ENCODE results near the gene TRMT10B.
A peak's percentile ranks its signal among the peaks of the same experiment; 100 is the strongest.

Gene TRMT10B

DNA sequence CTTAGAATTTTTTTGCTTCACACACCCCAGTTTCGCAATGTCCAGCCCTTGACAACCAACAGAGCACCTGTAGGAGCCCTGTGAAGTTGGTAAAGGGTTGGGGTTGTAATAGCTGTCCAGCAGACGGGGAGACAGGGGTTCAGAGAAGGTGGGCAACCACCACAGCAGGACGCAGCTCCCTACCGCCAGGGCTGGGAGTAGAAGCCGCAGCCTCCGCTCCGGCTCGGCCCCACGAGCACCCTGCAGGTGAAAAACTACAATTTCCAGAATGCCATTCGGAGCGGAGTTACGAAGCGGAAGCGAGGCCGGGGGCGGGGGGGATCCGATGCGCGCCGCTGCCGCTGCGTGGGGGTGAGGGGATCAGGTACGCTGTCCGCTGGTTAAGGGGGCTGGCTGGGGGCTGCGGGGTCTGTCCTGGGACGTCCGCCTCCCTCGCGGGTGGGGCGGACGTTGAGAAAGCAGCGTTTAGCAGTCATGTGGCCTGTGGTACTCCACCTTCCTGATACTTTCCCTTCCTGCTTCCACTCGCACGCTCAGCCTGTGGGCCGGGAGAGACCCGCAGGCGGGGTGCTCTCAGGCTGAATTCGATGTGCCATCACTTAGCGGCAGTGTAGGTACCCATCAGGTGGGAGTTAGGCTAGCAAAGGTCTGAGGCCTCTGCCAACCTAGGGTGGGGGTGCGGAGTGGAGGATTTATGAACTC, at the start of gene TRMT10B:
Gene TRMT10B, plus strand, starts transcription at position 317 of the 702 bp plus-strand sequence. CDS start 8,127 bp downstream, outside the sequence.
- DNase-seq (ENCODE audit: low spot score), result peak; percentile 72

DNA sequence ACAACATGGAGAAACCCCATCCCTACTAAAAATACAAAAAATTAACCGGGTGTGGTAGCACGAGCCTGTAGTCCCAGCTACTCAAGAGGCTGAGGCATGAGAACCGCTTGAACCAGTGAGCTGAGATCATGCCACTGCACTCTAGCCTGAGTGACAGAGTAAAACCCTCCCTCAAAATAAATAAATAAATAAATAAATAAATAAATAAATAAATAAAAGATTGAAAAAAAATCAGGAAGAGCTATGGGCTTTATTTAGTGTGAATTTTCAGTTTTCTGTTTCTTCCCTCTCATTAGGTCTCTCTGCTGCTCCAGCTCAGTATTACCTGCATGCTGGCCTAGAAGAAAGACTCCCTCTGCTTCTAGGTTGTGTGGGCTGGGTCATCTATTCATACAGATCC, 47.8 kb upstream of the TRMT10B start:
- DNase-seq (ENCODE audit: low spot score), result peak; percentile 33

DNA sequence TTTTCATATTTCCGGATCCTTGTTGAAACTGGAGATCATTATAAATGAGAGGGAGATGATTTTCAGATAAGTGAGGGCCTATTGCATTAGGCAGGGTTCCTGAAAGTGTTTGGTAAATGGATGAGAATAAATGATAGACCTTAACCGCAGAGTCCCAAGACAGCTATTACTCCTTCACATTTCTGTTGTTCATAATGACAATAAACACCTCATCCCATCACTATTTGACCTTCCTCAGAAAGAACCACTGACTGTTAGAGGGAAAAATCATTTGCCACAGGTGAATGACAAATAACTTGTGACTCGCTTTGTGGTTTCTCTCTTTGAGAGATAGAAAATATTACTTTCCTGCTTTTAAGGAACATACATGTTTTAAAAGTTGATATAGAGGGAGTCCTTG, 47.3 kb upstream of the TRMT10B start:
- peak; percentile 81 for DNase-seq (ENCODE audit: low spot score)

DNA sequence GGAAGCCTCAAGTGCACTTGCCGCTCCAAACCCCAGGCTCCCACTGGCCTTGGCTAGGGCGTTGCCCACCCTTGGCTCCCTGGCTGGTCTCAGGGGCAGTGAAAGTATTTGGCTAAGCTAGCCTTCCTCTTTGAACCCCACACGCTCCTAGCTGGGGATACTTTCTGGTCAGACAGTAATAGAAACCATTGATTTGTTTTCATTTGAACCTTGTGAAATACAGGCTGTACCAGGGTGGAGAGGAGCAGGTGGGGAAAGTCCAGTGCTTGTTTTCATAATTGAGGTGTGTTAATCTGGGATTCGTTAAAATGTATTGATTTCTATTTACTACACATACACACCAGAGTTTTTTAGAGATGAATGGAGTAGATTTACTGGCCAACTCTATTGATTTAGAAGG, 45.9 kb upstream of the TRMT10B start:
- DNase-seq (ENCODE audit: low spot score), result no peak

- DNase-seq (ENCODE audit: low spot score), result no peak
Observed at GRCh38 chr9:37710046-37710445, 43.6 kb upstream of the TRMT10B start.

- peak; percentile 64 for DNase-seq (ENCODE audit: low spot score)
Observed at GRCh38 chr9:37715260-37715659, 38.3 kb upstream of the TRMT10B start.

DNA sequence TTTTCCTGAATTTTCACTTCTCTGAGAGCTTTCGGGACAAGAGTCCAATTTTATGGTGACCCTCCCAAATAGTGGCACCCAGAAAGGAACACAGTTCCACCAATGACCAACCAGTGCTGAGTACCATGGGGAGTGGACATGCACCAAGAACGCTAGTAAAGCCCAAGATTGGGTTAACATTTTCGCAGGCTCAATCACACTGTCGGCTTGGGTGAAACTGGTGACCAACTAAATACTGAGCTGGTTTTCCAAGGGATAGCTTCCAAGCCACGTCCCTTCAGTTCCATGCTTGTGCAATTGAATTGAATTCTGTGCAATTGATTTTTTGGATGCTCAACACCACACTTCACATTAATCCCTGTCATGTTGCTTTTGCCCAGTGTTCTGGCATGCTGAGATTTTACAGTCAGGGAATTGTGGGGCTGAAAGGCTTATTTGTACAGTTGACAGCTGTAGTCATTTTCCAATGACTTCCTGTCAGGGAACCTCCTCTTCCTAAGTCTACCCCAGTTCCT, 37.6 kb upstream of the TRMT10B start:
- no peak for DNase-seq (ENCODE audit: low spot score)

GRCh38 chr9:37719526-37719925, 34.1 kb upstream of the TRMT10B start:
- DNase-seq (ENCODE audit: low spot score), result no peak

- DNase-seq (ENCODE audit: low spot score), result no peak
Observed at GRCh38 chr9:37727013-37727412, 26.6 kb upstream of the TRMT10B start.

- no peak for DNase-seq (ENCODE audit: low spot score)
Observed at GRCh38 chr9:37729499-37729898, 24.1 kb upstream of the TRMT10B start.

DNA sequence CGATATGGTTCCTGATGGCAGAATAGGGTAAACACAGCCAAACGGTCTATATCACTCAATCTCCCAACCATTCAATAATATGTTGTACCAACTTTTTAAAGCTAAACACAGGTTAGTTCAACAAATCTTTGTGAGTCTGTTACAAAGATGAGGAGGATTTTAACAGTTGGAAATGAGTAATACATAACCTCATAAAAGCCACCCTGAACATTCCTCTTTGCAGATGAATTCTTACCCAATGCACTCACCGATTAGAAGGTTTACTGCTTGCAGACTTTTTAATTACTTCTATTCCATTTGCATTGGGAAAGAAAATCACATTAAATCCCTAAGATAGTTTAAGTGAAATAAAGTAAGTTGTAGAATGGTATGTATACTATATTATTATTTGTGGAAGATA, 23.3 kb upstream of the TRMT10B start:
- DNase-seq (ENCODE audit: low spot score), result peak; percentile 26

GRCh38 chr9:37730839-37731238, 22.8 kb upstream of the TRMT10B start:
- DNase-seq (ENCODE audit: low spot score), result no peak

DNA sequence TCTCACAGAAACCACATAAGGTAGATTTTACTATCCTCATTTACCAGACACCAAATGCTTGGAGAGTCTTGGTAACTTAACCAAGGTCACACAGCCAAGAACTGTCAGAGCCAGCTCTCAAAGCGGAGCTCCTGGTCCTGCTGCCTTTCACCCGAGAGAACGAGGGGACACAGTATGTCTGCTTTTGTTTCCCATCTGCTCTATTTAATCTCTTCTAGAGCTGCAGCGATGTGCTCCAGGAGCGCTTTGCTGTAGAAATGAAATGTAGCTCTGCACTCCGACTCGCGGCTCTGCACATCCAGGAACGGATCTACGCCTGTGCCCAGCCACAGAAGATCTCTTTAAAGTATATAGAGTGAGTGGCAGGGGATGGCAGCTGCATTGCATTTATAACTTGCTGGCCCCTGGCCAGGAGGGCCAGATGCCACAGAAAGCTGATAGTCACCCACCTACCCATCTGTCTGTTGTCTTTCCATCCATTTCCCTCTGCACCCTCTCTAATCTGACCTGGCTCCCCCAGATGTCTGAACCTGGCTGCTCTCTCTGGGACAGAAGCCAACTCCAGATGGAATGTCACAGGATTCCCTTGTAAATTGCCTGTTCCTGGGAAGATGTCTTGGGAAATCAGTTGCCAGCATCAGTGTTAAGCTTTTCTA, 21.4 kb upstream of the TRMT10B start:
- DNase-seq (ENCODE audit: low spot score), result no peak

DNA sequence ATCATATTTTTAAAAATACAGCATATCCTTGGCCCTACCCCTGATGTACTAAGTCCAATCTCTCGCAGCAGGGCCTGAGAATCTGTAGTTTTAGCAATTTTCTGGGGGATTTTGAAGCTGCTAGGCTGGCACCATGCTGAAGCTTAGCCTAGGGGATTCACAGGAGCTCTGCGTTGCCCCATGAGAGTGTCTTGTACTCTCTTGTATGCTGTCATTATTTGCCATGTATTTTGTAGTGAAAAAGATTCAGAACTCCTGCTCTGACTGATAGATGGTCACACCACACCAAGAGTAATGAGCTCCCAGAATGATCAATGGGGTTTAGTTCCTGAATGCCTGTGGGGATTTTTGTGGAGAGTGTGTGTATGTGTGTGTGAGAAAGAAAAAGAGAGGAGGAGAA, 20.7 kb upstream of the TRMT10B start:
- DNase-seq (ENCODE audit: low spot score), result no peak

- no peak for DNase-seq (ENCODE audit: low spot score)
Observed at GRCh38 chr9:37739222-37739621, 14.4 kb upstream of the TRMT10B start.

GRCh38 chr9:37740128-37740527, 13.5 kb upstream of the TRMT10B start:
- no peak for DNase-seq (ENCODE audit: low spot score)

GRCh38 chr9:37740631-37741328, 12.8 kb upstream of the TRMT10B start:
- DNase-seq (ENCODE audit: low spot score), result no peak

DNA sequence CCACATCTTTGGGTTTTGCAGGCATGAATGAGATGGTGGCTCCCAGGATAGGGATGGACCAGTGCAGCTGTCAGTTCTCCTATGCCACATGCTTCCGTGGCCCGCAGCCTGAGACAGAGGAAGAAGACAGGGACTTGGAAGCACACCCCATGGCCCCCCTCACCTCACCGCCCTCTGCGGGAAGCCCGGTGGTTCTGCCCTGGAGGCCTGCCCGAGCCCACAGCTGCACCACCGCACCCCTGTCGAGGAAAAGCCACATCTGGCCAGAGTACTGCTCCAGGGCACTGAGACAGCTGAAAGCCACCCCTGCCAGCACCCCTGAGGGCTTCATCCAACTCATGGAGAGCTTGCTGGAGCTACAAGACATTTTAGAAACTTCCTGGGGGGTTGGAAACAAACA, 7.6 kb upstream of the TRMT10B start:
- no peak for DNase-seq (ENCODE audit: low spot score)

DNA sequence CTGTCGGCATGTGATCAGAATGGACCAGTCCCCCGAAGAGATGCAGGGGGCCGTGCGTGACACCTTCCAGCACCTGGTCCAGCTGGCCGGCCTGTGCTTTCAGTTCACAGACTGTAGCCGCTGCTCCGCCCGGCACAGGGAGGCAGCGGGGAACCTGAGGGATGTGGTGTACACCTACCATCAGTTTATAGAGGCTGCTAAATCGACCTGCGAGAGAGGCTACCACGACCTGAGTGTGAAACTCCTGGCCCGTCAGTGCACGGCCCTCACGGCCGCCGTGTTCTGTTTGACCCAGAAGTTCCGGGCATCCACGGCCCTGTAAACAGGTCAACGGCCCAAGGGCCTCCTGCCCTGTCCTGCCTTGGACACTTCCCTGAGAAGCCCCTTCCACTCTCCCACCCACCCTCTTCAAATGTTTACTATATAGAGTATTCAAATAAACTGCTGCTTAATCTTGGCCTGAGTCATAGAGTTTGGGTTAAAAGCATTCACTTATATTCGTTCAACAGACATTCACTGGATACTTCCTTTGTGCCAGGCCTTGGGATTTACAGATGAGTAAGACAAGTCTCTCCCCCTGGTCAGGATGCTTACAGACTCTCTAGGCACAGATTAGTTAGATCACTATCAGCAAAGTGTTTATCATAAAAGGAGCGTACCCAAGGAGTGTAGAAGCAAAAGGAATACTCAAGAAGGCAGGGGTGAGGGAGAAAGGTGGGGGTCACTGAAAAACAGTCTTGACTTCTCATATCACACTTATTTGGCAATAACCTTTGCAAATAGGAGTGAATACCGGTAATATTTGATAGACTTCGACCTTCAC, 6.9 kb upstream of the TRMT10B start:
- DNase-seq (ENCODE audit: low spot score), result no peak

- DNase-seq (ENCODE audit: low spot score), result peak; percentile 59
Observed at GRCh38 chr9:37747271-37747753, 6.3 kb upstream of the TRMT10B start.

- DNase-seq (ENCODE audit: low spot score), result no peak
Observed at GRCh38 chr9:37749129-37749528, 4.5 kb upstream of the TRMT10B start.

DNA sequence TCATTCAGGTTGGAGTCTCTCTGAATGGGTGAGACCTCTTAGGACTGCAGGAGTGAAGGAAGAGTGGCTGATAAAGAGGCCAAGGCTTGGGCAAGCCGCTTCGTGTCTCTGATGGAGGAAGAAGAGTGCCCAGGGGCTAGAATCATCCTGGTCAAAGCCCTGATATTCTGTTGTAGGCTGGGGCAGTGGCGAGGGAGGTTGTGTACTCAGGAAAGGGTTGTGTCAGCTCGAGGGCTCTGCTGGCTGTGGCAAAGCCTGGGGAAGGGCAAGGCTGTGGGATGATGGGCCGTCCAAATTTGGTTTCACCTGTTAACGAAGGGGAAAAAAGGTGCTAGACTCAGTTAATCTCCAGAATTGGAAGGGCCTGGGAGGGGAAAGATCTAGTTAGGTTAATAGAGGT, 2.4 kb upstream of the TRMT10B start:
- DNase-seq (ENCODE audit: low spot score), result no peak

Measured in kidney tubule cell (primary cell).